CD4-positive, alpha-beta T cell treated with Interleukin-17A for 1 hour (primary cell): ENCODE data around the gene DNAJC22.
"Not testable (repeated sequence)": the region's sequence is repeated elsewhere in the genome, so short reads cannot be mapped to it uniquely, and the experiment has no call there.

Experiments used
- DNase-seq: peaks from one replicate; pipeline ENCODE4 v3.0.0-alpha.2; 2020

The DNAJC22 gene

GRCh38 chr12:49331380-49332222 lies 15.1 kb upstream of the DNAJC22 start:
- no peak for DNase-seq

DNA sequence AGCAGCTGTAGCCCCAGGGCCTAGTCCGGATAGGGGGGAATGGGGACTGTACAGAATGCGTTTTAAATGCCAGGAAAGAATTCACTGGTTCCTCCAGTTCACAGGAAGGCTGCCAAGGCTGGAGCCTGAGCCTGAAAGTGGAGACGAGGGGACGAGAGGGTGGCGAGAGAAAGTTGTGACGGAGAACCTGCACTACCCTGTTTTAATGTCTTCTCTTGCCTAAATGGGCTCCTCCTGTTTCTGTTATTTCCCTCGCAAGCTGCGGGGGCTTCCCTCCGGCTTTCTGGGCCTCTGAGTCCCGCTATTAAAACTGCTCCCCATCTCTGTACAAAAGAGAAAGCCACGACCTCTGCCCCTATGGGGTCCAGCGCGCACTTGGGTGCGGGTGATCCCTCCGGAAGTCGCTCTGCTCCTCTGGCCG lies 14.2 kb upstream of the DNAJC22 start:
- no peak for DNase-seq

DNA sequence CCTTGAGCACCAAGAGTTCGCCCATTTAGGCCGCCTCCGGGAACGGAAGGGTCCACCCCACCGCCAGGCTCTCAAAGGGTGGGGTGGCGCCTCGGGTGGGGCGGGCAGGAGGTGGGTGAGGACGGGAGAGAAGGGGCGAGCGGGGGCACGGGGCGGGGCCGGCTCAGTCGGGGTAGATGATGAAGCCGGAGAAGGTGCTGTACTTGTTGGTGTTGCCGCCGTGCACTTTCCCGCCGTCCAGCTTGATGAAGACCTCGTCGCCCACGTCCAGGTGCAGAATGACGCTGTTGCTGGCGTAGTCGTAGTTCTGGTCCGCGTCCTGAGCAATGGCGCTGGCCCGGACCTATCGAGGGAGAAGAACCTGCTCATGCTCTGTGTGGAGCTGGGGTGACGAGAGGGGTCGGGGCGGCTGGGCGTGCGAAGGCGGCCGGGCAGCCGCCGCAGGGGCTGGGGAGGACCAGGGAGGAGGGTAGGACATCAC lies 13.8 kb upstream of the DNAJC22 start:
- no peak for DNase-seq

DNA sequence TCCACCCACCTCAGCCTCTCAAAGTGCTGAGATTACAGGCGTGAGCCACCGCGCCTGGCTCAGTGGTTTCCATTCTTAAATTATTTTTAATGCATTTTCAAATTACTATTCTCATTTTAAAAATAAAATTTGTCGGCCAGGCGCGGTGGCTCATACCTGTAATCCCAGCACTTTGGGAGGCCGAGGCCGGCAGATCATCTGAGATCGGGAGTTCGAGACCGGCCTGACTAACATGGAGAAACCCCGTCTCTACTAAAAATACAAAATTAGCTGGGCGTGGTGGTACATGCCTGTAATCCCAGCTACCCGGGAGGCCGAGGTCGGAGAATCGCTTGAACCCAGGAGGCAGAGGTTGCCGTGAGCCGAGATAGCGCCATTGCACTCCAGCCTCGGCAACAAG lies 12.9 kb upstream of the DNAJC22 start:
- not testable (repeated sequence) for DNase-seq

DNA sequence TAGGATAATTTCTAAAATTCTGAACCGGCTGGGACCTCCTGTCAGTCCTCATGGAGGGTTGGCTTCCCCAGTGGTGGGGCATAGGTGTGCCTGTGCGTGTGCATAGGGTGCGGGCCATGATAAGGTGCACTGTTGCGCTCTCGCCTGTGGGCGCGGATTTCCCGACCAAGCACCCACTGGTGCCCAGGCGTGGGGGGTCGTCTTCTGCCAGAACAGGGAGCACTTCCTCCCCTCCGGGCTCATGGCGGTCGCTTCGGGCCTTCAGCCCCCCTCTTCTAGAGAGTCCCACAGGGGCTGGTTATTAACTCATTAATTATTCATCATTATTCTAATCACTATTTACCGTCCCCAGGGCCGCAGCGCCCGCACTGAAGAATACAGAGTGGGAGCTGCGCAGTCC lies 12.5 kb upstream of the DNAJC22 start:
- no peak for DNase-seq

DNA sequence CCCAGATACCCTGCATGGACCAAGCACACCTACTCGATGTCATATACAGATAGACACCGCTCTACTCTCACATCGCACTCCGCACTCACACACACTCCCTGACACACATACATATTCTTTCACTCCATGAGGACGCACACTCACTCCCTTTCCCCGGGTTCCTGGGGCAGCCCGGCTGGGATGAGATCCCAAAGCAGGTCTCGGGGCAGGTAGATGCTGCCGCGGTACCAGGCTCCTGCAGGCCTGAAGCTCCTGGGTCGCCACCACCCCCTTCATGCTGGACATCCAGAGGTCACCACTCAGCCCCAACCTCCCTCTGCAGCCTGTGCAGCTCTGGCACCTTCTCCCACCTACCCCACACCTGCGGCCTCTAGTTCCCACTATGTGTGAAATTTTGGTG lies 12.0 kb upstream of the DNAJC22 start:
- no peak for DNase-seq

DNA sequence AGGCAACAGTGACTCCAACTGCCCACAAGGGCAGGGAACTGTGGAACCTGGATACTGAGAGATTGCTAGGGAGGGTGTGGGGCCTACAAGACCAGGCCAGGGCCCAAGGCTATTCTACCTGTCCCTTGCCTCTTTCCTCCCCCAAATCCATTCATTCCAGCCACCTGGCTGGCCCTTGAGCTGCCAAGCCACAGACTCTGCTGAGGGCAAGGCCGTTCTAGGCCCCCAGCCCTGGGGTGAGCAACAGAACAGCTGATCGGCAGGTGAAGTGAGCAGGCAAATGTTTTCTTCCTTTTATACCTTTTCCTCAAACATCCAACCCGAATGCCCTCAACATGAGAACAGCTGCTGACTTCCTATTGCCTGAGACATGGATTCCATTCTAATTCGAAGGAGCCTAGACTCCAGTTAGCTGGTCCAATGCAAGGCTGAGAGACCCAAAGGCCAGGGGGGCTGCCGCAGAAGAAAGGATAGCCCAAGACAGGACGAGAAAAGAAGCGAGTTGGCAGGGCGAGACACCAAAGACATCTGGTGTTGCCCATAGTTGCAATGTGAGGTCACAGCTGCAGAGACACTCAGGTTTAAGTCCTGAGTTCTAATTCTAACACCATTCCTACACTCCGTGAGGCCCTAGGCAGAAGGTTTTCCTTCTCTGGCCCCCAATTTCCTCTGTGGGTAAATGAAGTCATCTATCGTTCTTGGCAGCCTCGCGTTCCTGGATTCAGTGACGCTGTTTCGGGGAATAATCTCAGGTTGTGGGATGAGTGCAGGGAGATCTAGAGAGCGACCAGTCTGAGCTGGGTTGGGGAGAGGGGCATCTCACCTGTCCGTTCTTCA lies 11.4 kb upstream of the DNAJC22 start:
- DNase-seq: no peak

- no peak for DNase-seq
Observed at GRCh38 chr12:49335955-49336644, 10.6 kb upstream of the DNAJC22 start.

DNA sequence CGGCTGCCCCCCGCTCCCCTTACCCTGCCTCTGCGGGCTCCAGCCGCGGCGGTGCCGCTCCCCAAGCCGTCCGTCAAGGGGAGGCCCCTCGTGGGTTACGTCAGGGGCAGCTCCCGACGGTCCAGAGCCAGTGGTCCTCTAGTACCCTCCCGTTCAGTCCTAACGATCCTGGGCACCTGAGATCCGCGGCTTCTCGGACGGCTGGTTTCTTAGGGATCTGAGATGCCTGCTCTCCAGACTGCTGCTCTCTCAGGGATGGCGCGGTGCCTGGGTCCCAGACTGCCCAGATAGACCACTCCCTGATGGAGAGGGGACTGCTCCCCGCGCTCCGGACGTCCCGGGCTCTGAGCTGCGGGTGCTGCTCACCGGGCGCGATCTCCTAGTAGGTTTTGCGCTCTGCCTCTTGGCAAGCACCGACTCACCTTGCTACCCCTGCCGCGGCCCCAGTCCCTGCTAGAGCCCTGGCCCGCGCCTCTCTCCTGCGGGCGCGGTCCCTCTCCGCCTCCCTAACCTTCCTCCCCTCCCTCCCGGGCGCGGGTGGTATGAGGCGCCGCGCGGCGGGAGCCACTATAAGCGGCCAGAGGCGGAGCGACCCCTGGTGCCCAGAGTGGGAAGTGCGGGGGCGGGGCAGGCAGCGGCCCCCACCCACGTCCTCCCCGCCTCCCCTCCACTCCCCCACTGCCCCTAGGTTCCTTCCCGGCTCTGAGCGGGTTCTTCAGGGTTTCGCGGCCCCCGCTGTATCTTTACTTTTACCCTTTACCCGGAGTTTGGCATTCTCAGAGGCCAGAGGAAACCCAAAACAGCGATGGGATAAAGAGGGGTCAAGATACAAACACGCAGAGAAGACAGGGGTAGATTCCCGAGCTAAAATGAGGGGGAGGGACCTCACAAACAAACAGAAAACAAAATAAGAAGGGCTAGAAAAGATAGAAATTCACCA lies 9.8 kb upstream of the DNAJC22 start, which contains the start of gene C1QL4:
TSS of gene C1QL4 (minus strand) at position 544 of the 940 bp plus-strand sequence. CDS start 711 bp downstream, outside the sequence.
- peak; percentile 89 for DNase-seq

- DNase-seq: no peak
Observed at GRCh38 chr12:49338830-49339463, 7.7 kb upstream of the DNAJC22 start.

DNA sequence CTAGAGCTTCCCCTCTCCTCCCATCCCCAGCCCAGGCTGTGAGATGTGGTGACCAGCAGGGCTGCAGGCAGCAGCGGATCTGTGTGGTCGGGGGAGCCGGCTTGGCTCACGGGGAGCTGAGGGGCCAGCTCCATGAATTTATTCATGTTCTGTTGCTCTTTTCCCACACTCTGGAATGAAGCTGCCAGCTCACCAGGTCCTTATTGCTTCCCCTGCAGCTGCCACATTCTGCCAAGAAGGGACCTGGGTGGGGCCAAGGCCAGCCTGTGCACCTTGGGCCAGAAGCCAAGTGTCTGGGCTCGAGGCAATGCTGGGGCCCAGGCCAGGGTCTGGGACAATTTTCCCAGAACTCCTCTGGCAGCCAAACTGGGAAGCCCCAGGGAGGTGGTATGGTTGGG lies 7.2 kb upstream of the DNAJC22 start:
- no peak for DNase-seq

- no peak for DNase-seq
Observed at GRCh38 chr12:49340095-49340870, 6.4 kb upstream of the DNAJC22 start.

DNA sequence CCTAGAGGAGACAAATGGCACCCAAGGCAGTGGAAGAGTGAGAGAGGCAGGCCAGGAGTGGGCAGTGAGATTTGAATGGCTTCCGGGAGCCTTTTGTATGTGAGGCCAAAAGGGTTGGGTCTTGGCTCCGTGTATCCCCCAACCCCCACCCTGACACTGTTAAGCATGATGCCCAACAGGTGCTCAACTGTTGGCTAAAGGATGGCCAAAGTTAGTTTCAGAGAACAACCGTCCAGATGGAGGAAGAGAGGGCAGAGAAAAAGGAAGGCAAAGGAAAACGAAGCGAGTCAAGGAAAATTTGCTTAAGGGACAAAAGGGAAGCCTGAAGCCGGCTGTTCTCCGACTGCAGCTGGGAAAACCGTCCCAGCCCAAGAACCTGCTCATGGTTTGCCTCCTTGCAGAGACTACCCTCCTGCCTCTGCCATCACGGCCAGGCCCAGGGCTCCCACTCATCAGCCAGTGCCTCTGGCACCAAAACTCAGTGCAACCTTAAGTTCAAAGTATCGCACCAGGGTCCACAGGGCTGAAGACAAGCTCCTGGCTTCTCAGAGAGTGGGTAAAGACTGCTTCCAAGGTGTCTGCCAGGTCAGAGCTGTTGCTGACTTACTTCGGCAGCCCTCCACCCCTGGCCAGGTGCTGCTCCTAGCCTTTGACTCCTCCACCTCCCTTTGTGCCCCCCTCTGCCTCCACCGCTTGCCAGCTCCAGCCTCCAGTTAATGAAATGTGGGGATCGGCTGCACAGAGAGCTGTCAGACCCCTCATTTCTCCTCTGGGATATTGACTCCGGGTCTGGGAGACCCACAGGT lies 5.5 kb upstream of the DNAJC22 start:
- no peak for DNase-seq

GRCh38 chr12:49341777-49342065 lies 5.0 kb upstream of the DNAJC22 start:
- DNase-seq: no peak

DNA sequence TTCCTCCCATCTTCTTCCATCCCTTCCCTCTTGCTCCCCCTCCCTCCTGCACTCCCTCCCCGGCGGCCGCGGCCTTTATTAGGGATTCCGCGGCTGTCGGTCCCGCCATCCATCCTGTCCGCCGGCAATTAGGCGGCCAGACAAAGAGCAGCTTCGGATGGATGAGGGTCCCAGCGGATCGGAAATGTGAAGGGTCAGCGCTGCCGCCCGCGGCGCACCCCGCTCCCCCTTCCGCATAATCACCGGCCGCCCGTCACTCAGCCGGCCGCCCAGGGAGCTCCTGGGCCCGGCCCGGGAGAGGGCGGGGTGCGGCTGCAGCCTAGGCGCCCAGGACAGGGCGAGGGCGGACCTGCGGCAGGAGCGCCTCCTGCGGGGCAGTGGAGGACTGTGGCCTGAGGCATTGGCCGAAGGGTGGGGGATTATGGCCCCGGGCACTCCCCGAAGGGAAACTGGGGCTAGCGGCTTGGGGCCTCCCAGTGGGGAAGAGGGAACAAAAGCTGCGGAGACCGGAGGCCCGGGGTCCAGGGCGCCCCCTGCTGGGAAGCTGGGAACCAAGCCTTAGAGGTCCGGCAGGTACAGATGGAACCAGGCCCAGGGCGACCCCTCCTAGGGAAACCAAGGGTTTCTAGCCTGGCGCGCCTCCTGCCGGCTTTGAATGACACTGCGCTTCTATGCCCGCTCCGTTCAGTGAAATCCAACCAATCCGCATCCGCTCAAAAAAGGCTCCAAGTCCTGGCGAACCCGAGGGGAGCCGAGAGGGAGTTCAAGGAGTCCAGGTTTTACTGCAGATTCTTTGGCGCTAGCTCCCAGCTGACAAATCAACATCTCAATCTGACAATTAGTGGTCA lies 4.4 kb upstream of the DNAJC22 start:
- DNase-seq: peak; percentile 81

- no peak for DNase-seq
Observed at GRCh38 chr12:49342914-49343731, 3.6 kb upstream of the DNAJC22 start.

- DNase-seq: no peak
Observed at GRCh38 chr12:49344486-49345050, 2.1 kb upstream of the DNAJC22 start.
